Stimulated activated naive CD4-positive, alpha-beta T cell treated with Interleukin-2 at 50 U/mL for 16 hours (primary cell): ENCODE measurements around the gene KCNQ2.

Source experiments
- DNase-seq: peaks from one replicate; lab custom pipeline; 2025; lab: John Stamatoyannopoulos, UW

Gene KCNQ2

DNA sequence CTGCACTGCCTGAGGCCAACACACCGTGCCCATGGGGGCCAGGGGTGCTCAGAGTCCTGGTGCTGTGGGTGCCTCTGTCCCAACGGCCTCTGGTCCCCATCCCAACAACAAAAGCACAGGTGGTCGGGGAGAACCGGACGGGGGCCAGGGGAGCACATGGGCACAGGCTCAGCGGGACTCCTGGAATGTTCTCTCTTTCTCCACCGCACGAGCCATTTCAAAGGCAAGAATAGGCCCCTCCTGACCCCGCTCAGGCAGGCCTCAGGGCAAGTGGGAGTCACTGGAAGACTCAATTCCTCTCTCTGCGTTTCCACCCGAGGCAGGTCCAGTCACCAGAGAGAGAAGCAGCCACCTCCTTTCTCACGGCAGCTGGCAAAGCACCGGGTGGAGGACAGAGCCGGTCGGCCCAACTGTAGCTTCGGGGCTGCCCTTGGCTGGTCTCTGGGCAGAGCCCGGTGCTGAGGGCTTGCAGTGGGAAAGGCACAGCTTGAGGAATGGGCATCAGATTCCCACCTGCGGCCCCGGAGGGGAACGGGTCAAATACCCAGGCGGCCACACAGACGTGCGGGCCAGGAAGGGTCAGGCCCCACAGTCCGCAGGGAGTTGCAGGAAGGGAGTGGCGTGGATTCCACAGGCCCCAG is 55.2 kb downstream of the KCNQ2 start:
- DNase-seq, result no peak

GRCh38 chr20:63416631-63417030 is 55.8 kb downstream of the KCNQ2 start:
- DNase-seq, result no peak

DNA sequence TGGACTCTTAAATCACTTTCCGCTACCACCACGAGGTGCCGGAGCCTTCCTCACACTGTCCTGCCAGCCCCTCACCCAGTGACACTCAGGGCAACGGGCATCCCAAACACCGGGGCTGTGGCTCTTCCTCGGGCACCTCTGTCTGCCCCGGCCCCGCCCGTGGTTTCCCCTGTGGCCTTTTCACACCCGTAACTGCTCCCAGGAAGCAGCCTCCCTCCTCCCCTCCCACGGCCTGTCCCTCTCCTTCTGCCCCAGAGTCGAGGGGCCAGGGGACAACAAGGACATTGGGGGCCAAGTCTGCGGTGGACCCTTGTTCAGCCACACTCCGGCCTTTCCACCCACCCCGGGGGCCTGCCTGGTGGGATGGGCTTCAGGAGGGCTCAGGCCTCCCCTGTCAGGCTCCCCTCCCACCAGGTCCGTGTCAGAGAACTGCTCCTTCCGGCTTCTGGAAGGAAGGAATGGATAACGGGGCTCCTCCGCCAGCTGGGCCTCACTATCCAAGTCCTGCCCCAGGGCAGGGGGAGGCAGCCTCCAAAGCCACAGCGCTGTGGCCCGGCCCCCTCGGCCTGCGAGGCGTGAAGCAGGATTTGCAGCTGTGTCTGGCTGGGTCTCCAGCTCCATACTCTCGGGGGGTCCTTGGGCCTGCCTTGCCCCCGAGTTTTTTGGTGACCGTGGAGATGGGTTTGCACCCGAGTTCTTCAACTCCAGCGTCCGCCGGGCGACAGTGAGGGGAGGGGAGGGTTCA is 56.6 kb downstream of the KCNQ2 start:
- no peak for DNase-seq

- no peak for DNase-seq
Measured at GRCh38 chr20:63414720-63415430, 57.6 kb downstream of the KCNQ2 start.

DNA sequence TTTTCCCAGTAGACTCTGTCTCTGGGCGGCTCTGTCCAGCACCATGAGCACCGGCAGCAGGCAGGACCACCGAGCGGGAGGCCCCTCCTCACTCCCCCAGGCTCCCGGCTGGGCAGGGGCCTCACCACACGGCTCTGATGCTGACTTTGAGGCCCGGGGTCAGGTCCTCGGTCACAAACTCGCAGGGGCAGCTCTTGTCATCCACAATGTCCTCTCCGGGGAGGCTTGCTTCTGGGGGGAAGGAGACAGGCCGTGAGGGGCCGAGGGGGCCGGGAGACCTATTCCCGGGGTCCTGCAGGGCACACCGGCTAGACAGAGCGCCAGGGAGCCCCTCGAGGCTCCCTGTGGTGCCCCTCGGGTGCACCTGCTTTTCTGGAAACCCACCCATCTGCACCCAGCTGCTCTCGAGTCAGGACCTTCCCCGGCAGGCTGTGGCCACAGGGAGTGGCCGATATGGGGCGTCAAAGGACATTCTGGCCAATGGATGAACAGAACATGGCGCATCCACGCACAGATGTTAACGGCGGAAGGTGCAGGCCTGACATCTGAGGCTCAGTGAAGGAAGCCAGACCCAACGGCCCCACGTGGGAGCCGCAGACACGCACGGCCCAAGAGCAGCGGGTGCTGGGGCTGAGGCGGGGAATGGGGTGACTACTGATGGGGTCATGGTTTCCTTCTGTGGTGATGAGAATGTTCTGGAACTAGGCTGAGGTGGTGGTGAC is 58.3 kb downstream of the KCNQ2 start:
- no peak for DNase-seq

DNA sequence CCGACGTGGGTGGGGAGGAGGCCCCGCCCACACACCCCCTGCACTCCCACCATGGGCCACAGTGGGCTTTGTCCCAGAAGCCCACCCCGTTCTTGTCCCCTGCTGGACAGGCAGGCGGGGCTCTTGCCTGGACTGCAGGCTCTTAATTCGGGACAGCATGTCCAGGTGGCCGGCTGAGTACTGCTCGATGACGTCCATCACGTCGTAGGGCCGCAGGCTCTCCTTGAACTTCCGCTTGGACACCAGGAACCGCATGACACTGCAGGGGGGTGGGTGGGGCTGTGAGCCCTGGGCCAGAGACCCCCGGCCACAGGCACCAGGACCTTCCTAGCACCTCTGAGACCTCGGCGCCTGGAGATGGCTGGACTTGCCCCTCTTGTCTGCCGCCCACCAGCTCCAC is 59.1 kb downstream of the KCNQ2 start:
- no peak for DNase-seq

- no peak for DNase-seq
Measured at GRCh38 chr20:63412889-63413288, 59.6 kb downstream of the KCNQ2 start.

DNA sequence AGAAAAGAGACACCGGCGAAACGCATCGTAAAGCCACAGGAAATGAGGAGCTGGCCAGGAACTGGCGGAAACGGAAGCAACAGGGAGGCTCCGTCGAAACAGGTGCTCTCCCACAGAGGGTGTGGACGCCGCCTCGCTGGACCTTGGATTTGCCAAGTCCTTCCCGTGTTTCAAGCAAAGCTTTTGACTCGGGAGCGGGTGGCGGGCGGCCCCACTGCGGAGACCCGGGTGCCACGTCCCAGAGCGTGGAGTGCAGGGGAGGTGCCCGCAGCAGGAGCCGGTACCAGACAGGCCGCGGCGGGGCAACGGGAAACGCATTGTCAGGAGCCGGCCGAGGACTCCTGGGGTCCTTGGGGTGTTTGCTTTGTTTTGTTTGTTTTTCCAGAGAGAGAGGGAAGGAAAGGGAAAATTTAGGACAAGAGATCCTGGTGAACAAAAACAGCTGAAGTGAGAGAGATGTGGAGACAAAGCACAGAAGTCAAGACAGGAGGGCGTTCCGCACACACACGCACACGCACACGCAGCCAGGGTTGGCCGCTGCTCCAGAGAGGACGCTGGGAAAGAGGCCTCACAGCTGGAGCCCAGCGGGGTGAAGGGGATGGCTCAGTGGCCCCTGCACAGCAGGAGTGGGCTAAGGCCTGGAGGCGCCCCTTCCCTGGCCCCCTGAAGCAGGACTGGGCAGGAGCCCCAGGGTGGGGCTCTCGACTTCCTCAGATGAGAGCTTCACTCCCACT is 60.4 kb downstream of the KCNQ2 start:
- no peak for DNase-seq

DNA sequence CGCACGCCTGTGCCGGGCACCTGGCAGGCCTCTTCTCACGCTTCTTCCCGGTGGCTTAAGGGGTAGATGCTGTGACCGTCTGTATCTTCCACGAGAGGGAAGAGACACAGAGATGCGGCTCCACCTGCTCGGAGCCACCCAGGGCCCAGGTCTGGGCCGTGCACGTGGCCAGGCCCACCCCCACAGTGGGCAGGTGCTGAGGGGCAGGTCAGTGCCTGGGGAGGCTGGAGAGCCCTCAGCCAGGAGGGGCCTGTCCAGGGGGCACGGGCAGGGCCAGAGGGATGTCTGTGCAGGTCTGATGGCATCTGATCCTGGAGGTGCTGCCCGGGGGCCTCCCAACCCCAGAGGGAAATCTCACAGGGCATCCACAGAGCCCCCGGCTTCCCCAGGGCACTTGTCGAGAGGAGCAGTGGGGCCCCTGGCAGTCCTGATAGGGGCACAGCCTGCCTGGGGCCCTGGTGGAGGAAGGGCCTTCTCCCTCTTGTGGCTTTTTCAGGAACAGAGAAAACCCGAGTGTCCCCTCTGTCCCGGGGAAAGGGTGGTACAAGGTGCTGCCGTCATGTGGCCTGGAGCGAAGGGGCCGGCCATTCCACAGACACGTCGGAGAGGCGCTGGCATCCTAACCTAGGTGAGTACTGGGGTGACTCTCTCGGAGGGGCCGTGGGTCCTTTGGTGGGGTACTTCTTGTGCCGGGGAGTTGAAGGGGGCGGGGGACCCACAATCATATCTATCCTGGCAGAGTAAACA is 61.1 kb downstream of the KCNQ2 start:
- DNase-seq, result no peak

GRCh38 chr20:63409834-63410435 is 62.5 kb downstream of the KCNQ2 start:
- DNase-seq, result no peak

GRCh38 chr20:63409066-63409833 is 63.2 kb downstream of the KCNQ2 start:
- DNase-seq, result no peak

DNA sequence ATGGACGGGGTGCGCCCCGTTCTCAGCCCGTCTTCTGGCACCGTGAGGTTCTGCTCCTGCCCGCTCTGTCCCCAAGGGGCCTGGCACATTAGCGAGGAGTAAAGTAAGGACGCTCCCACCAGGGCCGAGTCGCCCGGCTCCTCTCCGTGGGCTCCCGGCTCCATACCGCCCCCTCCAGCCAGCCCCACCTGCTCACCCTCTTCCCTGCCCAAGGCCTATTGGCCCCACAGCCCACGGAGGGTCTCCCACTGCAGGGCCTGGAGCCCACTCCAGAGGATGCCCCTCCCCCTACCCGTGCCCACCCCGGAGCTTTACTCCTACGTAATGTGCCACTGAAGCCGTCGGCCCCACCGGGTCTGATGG is 63.8 kb downstream of the KCNQ2 start:
- DNase-seq, result no peak

DNA sequence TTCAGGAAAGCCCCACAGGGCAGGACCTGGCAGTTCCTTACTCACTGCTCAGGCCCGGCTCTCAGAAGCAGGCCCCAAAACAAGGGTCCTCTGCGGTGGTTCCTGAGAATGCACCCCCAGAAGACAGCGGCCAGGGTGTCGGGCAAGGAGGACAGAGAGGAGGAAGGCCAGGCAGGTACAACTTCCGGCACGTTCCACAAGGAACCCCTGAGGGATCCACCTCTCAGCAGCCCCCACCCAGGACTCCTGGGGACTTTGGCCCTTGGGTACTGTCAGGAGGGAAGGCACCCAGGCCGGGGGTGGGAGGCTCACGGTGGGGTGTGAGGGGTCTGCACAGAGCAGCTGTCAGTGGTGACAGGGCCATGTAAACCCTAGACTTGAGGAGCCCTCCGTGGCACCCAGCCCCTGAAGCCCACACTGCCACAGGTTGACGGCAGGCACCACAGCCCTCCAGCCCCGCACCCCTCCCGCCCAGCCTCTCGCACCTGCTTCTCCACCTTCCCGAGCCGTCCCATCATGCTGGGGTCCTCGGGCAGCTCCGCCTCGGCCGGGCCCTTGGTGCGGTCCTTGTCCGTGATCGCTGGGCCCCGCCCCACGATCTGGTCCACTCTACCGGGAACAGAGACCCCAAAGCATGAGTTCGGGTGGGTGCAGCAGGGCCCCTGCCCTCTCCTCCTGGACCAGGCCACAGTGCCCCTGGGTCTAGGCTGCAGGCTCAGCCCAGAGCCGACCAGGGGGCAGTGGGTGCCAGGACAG is 64.3 kb downstream of the KCNQ2 start:
- DNase-seq, result no peak

DNA sequence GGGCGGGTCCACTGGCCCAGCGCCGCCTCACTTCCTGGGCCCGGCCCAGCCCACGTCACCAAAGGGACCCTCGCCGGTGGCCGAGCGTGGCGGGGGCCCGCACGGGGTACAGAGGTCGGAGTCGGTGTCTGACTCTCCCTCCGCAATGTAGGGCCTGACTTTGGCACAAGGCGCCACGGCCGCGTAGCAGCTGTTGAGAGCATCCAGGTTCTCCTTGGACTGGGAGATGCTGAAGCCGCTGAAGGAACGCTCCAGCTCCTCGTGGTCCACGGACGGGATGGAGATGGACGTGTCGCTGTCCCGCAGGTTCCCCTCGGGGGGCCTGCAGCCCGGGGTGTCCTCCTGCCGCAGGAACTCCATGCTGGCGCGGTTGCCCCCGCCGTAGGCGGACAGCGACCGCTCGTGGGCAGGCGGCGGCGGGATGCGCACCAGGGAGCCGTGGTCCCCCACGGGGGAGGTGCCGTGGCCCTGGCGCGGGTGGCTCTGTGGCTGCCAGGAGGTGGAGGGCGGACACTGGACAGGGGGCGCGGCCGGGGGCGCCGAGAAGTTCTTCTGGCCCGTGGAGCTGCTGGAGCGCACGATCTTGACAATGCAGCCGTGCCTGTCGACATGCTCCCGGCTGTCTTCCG is 65.7 kb downstream of the KCNQ2 start:
- no peak for DNase-seq

DNA sequence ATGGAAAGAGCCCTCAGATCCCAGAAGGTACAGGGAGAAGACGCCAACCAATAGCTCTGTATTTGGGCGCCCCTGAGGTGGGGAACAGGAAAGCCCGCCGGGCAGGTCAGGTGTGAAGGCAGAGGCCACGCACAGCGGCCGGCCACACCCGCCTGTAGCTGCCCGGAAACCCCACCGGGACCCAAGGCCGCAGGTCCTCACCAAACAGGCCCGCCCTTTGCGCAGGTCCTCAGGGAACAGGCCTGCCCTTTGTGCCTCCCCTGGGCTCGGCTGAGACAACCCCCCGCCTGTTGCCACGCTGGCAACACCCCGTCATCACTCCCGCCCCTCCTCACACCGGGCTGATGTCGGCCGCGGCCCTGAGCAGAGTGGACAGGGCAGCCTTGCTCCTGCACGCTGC is 66.4 kb downstream of the KCNQ2 start:
- DNase-seq, result no peak

GRCh38 chr20:63405102-63405730 is 67.2 kb downstream of the KCNQ2 start:
- no peak for DNase-seq

GRCh38 chr20:63404129-63405085 is 68.0 kb downstream of the KCNQ2 start:
- DNase-seq, result no peak
